Limb (tissue), 2 donors: ENCODE results near the gene HMX1.

Source experiments
- DNase-seq, 2 donors: peaks; one replicate each; pipeline ENCODE4 v3.0.0-alpha.2; 2016; ENCODE audit errors: extremely low spot score in 2 of 2

The HMX1 gene

DNA sequence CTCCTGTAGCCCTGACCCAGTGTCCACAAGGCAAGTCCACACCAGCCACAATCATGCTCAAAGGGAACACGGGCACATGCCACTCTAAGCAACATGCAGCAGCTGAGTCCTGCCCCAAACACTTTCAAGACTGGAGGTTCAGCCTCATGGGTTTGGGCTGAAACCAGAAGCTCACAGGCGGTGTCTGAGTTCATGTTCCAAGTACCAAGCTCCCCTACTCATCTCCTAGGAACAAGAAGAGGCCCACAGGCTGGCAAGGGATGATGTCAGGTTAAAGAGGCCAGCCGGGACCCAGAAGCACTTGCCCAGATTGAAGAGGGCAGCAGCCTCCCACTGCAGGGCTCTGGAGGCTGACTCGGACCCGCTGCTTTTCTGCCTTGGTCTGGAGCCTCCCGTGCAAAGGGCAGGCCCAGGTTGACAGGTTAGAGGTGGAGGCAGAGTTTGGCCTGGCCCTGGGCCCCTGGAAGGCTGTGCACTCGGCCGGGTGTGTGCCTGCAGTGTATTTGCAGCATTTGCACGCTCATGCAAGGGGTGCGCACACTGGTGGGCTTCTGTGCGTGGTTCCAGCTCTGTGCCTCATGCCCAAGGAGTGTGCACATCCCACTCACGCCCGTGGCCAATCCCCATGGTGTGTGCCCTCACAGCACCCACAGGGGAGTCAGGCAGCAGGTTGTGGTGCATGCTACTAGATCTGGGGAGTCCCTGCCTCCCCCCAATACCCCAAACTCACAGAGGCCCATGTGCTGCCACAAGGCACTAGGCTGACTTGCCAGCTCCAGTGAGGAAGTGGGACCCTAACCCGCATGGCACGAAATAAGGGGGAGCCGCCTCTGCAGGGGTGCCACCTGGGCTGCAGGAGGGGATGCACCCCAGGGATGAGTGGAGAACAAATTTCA lies 2.4 kb downstream of the HMX1 start:
- no peak for DNase-seq

DNA sequence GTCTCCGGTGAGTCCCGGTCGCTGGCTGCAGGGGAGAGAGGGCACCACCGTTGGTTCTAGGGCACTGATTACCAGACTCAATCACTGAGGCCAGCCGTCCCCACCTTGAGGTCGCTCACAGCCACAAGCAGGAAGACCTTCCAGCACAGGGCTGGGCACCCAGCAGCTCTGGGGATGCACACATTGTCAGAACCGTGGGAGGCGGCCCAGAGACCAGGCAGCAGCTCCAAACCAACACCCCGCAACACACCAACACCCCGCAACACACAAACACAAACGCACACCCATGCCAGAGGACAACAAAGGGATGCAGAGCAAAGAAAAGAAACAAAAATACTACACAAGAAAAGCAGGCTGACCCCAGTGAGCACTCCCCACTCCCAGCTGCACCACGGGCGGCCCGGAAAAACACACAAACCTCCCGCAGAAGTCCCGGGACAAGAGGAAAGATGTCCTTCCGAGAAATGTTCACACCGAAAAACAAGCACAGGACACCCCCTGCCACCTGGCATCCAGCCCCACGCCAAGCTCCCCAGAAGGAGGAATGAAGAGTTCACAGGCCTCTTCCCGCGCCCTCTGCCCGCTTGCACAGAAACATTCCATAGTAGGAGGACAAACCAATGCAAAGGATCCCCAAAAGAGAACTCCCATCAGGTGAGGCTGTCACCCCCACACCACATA lies 3.2 kb downstream of the HMX1 start:
- no peak for DNase-seq

DNA sequence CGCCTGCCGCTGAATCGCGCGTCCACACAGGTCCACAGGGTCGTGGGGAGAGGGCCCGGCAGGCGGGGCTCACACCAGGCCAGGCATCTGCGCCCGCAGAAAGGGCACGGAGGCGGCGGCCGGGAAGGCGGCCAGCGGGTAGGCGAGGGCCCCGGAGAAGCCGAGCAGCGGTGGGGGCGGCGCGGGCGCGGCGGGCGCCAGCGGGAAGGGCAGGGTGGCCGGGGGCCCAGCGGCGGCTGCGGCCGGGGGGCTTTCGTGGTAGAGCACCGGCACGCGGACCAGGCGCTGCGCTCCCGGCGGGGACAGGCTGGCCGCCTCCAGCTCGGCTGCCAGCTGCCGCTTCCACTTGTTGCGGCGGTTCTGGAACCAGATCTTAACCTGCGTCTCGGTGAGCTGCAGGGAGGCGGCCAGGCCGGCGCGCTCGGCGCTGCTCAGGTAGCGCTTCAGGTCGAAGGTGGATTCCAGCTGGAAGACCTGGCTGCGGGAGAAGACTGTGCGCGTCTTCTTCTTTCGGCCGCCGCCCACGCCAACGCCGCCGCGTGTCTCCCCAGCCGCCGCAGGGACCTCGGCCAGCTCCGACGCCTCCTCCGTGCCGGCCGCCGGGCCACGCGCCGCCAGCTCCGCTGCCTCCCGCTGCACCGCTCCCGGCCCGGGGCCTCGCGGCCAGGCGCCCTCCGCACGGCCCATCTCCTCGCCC lies 3.9 kb downstream of the HMX1 start:
- DNase-seq: no peak

DNA sequence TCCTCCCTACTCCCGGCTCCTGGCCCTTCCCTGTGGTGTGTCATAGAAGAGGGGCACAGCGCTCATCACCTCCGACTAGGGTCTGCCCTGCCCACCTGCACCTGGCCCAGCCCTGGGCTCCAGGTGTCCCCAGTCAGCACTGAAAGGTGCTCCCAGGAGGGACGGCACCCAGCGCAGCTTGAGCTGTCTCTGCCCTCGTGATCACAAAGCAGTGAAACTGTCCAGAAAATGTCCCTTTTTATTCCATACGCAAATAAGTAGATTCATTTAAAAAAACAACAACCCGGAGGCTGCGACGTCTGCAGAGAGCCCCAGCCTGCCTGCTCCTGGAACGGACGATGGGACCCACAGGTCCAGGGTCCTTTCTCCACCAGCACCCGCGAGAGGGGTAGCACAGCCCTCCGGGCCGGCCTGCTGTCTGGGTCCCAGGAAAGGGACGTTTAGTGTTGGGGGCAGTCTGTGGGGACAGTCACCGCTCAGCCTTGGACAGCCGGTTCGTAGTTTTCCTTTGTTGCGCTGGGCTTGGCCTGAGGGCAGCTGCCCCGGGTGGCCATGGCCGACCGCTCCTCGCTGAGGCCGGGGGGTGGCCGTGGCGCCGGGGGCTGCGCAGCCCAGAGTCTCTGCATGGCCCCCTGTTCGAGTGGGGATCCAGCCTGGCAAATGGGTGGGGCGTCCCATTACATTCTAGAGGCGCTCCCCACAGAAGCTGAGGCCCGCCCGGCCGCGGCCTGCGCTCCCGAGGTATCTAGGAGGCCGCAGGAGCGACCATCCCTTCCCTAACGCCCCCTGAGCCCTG lies 4.6 kb downstream of the HMX1 start:
- DNase-seq: no peak

DNA sequence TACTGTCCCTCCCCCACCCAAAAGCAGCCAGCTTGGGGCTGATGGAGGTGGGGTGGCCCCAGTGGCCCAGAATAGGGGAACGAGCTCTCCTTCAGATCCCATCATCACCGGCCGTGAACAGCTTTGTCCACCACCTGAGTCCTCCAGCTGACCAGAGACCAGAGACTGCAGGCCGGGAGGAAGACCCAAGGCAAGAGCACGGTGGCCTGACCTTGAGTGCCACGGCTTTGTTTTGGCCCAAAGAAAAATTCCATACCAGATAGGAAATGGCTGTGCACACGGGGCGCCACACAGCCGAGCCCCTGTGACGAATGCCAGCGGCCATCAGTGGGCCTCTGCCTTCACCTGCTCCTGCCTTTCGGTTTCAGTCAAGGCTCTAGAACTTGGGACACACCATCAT lies 5.2 kb downstream of the HMX1 start:
- DNase-seq: no peak

DNA sequence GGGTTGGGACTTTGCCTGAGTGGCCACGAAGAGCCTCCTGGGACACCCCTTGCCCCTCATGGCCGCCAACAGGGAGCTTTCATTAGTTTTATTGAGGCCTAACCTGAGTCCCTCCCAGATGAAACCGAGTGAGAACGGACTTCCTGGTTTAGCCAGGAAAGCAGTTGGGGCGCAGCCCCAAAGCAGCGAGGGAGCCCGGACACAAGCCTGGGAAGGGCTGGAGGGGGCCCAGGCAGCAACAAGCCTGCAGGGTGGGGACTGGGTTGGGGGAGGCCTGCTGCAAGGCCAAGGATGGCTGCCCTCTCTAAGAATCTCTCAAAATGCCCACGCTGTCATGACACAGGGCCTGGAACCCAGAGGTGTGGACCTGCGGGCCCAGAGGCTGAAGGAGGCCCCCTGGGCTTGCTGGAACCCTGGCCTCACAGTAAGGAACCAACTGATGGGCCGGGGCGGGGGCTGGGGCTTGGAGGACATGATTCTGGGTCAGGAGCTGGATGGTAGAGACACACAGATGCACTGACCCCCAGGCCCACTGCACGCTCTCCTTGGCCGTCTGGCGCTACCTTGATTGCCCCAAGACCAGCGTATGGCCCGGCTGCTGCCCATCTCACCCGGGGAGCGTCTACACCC lies 5.8 kb downstream of the HMX1 start:
- no peak for DNase-seq

DNA sequence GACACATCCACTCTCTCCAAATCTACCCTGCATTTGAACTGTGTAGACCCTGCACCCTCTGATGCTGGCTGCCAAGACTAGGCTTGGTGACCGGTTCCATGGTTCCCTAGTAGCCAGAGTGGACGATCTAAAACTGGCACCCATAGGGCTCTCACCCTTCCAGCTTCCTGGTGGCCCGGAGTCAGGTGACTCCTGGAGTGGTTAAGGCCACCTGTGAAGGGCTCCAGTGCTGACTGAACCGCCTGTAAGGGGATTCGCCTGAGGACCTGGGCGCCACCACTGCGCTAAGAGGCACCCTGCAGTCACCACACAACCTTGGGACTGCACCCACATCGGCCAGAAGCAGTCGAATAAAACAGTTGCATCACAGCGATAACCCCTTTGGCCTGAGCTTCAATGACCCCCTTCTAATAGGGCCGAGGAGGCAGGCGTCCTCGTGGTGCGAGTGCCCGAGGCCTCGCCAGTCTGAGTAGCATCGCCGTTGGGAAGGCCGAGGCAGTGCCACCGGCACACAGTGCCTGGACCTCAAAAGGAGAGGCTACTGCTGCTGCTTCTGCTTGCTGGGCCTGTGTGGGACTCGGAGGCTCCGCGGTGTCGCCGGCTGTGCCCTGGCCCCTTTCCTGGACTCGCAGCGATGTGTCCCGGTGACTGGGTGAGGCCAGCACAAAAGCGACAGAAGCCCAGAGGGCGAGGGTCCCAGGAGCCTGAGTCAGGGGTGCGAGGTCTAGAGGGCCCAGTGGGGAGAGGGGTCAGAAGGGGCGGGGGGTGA lies 6.5 kb downstream of the HMX1 start:
- no peak for DNase-seq

DNA sequence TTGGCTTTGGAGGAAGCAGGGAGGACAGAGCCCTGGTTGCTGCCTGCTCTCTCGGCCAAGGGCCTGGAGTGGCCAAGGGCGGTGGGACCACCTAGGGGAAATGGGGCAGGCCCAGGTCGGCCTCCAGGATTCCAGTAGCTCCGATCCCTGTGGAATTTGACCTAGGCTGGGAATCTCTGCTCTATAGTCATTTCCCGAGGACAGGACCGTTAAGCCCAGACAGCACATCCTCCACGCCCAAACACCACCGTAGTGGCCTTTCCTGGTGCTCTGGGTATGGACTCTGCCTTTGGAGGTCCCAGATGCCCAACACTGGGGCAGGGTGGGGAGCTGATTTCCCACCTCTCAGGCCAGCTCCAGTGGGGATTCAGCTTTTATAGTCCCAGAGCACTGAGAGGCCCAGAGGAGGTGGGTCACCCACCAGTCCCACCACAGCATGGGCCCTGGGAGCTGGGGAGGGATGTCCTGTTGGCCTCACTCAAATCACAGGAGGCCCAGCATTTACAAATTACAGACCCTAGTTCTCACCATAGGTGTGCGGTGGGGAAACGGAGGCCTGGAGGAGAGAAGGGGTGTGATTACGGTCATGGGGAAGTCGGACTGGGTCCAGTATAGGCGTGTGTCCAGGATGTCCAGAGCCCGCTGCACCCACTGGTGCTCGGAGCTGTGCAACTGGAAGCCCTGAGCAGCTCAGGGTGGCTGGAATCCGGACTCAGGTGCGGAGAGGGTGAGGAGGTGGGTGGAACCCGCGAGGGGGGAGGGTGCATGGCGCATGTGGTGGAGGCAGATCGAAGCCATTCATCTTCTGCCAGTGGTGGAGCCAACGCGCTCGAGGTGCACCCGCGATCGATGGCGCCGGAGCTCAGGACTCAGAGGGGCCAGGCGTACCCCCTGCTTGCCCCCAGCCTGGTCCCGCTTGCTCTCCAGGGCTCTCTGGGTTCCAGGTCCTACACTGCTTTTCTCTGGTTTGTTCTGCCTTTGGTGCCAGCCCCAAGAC lies 7.7 kb downstream of the HMX1 start:
- DNase-seq: no peak

DNA sequence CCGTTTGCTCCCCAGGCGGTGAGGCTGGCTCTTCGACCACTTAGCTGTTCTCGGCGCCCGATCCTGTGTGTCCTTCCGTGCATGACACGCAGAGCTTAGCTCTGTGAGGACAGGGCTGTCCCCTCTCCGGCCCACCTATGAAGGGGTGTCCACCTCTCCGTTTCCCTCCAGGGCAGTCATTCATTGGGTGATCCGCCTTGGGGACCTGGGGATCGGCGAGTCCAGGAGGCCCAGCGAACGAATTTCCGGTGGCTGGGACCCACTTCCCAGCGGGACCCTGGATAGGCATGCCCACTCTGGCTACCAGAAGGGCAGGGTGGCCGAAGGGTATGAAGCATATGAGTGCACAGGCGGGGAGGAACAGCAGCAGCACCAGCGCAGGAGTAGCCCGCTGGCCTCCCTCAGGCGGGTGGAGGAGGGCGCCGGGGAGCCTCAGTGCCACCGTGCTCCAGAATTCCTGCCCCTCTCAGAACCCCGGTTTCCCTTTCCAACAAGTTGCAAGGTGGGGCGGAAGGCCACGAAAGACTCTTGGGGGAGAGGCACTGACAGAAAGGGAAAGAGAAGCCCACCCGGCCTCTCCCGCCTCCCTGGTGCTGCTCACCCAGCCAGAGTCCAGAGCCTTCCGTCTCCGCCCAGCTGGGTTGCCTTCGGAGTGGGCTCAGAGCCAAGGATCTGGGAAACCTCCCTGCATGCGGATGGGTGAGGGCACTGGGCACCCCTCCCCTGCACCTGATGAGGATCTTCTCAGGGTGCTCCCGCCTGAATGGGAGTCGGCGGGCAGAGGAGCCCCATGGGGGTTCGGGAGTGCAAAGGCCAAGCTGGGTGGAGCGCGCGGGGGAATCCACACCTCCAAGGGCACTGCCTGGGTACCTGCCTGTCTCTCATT lies 8.6 kb downstream of the HMX1 start:
- no peak for DNase-seq

DNA sequence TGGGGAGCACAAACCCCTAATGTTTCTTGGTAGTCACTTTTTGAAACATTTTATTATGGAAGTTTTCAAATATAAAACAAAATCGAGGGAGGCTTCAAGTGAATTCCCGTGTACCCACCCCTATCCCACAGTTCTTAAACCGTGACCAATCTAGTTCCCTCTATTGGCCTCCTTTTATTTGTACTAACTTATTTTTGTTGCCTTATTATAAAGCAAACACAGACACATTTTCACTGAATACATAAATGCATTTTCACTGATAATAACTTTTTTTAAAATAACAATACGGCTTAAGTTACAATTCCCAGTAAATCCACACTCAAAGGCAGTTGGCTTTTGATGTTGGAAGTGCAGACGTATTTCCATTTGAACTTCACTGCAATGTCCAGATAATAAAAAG lies 9.3 kb downstream of the HMX1 start:
- no peak for DNase-seq

DNA sequence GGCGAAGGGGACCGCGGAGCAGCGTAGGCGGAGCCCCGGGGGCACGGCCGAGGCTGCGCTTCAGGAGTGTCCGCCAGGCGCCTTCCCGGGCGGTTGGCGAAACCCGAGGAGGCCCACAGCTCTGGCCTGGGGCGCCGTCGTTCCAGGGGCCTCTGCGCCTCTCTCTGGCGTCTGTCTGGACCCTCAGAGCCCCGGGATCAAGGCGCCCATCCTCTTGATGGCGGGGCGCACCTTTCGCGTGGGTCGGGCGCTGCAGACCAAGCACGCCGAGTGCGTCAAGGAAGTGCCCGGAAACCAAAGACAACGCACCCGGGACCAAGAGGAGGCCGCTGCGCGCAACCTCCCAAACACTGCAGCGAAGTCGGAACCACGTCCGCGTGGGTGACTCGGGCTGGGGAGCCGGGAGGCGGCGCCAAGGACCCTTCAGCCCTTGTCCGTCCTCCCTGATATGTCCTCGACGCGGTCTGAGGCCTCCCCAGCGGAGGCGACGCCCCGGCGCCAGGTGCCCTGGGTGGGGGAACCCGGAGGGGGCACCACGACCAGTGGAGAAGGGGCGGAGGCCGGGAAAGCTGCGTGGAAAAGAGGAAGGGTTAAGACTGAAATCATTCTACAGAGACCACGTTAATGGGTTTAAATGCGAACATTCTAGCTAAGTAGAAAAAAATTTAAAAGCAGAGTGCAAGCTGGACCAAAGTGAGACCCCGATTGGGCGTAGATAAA lies 9.9 kb downstream of the HMX1 start:
- DNase-seq: no peak

DNA sequence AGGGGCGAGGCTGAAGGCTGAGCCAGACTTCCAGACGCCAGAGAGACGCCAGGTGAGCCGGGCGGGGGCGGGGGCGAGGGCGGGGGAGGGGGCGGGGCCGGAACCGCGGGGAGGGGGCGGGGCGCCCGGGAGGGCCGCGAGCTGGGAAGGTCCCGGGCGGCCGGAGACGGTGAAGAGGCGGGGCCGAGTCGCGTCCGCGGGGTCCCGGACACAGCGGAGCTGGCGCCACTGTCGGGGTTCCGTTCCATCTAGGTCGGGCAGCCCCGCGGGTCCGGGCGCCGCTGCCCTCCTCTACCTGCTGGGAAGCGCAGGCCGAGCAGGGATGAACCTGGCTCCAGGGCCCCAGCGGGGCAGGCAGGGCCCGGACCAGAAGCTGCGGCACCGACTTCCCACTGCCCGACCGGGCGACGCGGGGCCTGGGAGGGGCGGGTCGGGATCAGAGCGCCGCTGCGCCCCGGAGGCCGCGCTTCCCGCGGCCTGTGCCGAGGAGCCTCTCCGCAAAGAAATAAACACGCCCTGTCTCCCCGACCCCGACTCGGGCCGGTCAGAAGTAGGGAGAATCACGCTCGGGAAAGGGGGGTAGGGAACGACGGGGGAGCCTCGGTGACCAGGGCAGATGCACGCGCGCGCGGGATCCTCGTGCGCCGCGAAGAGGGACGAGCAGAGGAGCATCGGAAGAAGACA lies 10.6 kb downstream of the HMX1 start:
- DNase-seq: no peak

DNA sequence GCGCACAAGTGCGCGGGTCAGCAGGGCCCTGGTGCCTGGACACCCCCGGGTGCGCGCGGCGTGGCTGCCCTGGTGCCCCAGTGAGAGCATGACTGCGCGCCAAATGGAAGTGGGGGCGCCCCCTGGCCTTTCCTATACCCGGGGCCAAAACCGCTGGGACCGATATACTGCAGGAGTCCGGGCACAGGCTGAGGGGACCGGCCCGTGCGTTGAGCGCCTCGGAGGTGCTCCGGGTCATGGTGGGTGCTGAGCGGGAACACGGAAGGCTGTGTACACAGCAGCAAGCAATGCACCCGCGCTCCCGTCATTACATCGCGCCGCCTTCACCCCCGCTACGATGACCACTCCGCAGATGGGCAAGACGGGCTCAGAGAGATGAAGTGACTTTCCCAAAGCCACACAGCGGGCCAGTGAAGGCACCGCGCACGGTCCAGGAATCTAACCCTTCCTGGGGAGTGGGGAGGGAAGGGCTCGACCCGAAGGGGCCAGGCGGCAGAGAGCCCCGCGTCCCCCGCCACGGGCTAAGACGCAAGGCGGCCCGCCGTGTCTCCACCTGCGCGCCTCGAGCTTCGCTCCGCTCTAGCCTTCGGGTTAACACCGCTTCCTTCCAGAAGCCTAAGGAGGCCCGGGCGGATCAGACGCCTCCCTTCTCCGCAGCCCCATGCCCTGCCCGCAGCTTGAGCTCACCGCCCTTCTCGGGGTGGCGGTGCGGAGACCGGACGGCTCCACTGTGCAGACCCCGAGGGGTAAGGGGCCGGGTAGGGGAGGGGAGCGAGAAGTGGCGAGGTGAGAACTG lies 11.3 kb downstream of the HMX1 start:
- no peak for DNase-seq

DNA sequence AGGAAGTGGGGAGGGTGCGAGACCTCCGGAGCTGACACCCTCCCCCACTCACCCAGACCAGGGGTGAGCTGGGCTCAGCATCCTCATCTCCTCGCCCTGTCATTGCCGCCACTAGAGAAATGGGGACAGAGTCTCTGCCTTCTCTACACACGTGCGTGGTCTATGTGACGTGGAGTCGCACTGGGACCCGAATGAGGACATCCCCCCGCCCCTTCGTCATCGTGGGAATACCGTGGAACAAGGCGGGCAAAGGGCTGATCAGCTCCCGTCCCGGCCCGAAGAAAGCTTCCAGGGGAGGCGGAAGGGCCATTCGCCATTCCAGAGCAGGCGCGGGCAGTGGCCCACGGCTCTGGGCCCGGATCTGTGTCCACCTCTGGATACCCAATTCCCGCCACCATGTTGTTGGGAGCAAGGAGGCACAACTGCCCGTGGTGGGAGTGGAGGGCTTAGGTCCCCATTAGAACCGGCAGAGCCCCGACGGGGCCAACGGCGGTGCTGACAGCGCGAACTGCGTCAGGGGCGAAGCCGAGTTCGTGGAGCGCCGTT lies 12.0 kb downstream of the HMX1 start:
- no peak for DNase-seq

DNA sequence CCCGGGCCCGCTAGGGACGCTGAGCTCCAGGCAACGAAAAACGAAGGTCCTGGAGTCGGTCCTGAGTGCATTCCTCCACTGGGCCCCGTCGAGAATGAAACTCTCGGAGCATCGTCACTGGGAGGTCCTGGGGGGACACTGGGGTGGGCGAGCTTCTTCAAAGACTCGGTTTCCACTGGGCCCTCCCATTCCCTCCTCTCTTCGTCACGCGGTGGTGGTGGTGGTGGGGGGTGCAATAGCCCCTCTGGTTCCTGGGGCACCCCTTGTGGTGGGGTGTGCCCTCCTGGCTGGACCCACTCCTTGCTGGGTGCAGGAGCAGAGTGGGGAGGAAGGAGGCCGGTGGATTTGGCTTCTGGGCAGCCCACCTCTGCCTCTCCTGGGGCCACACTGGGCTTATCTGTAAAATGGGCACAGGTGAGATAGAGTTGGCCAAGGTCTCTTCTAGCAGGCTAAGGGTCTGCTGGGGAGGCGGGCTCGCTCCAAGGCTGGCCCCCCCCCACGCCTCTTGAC lies 12.9 kb downstream of the HMX1 start:
- DNase-seq: no peak
